GM06990 (cell line): ENCODE data around the gene NHERF2.

ENCODE experiments used
- DNase-seq: peaks from one replicate; pipeline ENCODE4 v3.0.0-alpha.2; 2011; ENCODE audit not compliant: insufficient read length; ENCODE audit errors: extremely low read depth
- H3K27me3 ChIP-seq: replicated peaks from 2 replicates; pipeline ENCODE4 v1.6.0; 2011; ENCODE audit warnings: low read length; ENCODE audit not compliant: control insufficient read depth, insufficient read depth
- H3K36me3 ChIP-seq: 2 replicates; pipeline ENCODE4 v1.5.1; 2011; ENCODE audit warnings: low read length; ENCODE audit not compliant: control insufficient read depth, insufficient read depth
- H3K4me3 ChIP-seq: replicated peaks from 2 replicates; pipeline ENCODE4 v1.5.1; 2011; ENCODE audit warnings: low read depth, mild to moderate bottlenecking, control low read depth, low read length
- TF ChIP-seq, protein P1 (sequence below): IDR thresholded peaks from 2 replicates; pipeline ENCODE4 v1.5.1; 2011; ENCODE audit warnings: low read length, control low read depth, mild to moderate bottlenecking, inconsistent platforms; ENCODE audit not compliant: insufficient read depth, poor library complexity, severe bottlenecking

Gene NHERF2

DNA sequence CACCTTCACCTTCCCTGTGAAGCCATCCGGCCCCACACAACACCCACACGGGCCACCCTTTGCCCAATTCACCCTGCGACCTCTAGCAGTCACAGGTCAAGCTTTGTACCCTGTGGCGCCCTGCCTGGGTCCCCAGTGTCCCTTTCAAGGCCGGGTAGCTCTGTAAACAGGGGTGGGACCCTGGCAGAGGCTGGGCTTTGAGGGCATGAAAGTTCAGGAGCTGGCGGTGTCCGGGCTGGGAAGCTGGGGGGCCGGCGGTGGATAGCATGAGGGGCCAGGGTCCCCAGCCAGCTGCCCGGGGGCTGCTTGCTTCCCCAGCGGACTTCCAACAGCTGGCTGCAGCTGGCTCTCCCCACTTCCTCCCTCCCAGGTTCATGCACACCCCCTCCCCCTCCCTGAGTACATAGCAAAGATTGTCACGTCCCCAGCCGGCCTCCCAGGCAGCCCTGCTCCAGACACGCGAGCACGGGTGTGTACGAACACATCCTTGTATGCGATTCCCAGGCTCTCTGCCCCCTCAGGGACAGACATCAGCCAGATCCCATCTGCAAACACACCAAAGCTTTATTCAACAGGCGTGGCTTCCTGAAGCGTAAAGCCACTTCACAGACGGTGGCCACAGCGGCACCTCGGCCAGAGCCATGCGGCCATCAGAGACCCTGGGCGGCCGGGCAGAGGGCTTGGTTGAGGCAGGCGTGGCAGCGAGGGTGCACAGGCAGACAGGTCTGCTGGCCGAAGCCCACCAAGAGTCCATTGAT lies 12.8 kb downstream of the NHERF2 start:
- H3K27me3 ChIP-seq: no peaks in the 10 kb centered on the region
- TF ChIP-seq, protein P1, sequence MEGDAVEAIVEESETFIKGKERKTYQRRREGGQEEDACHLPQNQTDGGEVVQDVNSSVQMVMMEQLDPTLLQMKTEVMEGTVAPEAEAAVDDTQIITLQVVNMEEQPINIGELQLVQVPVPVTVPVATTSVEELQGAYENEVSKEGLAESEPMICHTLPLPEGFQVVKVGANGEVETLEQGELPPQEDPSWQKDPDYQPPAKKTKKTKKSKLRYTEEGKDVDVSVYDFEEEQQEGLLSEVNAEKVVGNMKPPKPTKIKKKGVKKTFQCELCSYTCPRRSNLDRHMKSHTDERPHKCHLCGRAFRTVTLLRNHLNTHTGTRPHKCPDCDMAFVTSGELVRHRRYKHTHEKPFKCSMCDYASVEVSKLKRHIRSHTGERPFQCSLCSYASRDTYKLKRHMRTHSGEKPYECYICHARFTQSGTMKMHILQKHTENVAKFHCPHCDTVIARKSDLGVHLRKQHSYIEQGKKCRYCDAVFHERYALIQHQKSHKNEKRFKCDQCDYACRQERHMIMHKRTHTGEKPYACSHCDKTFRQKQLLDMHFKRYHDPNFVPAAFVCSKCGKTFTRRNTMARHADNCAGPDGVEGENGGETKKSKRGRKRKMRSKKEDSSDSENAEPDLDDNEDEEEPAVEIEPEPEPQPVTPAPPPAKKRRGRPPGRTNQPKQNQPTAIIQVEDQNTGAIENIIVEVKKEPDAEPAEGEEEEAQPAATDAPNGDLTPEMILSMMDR: no peak
- H3K36me3 ChIP-seq: no peaks in the 10 kb centered on the region
- no peak for DNase-seq
- no peak overlapping the region for H3K4me3 ChIP-seq

DNA sequence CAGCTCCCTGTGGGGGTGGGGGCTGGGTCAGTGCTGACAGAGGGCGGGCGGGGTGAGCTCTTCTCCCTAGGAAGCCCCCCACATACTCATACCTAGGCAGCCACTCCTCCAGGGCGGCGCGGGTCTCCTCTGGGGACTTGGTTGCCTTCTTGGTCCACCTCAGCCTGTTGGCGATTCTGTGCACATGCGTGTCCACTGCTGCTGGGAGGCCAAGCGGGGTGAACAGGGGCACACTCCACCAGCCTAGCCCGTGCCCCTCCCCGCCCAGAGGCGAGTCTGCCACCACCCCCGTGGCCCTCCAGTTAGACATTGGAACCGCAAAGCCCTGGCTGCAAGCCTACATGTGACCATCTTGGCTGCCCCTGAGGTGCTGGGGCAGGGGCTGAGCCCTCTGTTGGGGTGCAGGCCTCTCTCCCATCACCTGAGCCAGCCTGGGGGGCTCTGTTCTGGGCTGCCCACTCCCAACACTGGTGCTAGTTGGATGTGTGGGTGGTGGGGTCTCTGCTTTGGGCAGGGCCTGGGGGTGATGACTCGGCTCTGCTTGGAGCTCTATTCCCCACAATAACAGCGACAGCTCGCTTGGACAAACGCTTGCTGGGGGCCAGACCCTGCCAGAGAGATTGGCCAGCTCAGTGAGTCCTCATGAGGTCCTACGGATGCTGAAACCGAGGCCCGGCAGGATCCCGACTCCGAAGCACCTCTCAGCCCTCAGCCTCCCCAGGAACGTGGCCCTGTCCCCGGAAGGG lies 13.5 kb downstream of the NHERF2 start:
- TF ChIP-seq, protein P1: no peak
- no peak overlapping the region for H3K4me3 ChIP-seq
- H3K36me3 ChIP-seq: no peaks in the 10 kb centered on the region
- DNase-seq: no peak
- H3K27me3 ChIP-seq: no peaks in the 10 kb centered on the region

DNA sequence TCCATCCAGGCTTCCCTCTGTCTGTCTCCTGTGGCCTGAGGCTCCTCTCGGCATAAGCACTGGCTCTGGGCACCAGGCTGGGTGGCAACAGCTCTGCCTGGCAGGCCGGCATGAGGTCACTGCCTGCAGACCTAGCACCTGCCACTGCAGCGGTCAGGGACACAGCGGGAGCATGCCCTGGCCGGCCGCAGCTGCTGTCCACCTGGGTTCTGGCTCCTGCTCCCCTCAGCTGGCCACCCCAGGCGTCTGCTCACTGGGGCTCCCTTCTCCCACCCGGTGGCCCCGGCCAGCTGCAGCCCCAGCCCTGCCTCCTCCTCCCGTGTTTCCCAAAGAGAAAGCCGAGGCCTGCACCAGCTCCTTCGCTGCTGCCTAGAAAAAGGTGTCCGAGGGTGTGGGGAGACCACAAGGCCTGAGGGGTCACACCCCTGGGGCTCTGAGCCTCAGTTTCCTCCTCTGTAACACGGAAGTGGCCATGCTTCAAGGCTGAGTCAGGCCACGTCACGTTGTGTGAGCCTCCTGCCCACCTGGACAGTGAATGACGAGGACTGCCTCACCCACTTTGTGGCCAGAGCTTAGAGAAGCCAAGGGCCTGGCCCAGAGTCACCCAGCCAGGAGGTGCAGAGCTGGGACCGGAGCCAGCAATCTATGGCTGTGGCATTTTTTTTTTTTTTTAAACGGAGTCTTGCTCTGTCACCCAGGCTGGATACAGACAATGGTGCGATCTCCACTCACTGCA lies 14.3 kb downstream of the NHERF2 start:
- no peak for DNase-seq
- Histone ChIP-seq H3K4me3 (no peak overlapping the region), H3K27me3 (no peaks in the 10 kb centered on the region), H3K36me3 (no peaks in the 10 kb centered on the region)
- TF ChIP-seq, protein P1: no peak

DNA sequence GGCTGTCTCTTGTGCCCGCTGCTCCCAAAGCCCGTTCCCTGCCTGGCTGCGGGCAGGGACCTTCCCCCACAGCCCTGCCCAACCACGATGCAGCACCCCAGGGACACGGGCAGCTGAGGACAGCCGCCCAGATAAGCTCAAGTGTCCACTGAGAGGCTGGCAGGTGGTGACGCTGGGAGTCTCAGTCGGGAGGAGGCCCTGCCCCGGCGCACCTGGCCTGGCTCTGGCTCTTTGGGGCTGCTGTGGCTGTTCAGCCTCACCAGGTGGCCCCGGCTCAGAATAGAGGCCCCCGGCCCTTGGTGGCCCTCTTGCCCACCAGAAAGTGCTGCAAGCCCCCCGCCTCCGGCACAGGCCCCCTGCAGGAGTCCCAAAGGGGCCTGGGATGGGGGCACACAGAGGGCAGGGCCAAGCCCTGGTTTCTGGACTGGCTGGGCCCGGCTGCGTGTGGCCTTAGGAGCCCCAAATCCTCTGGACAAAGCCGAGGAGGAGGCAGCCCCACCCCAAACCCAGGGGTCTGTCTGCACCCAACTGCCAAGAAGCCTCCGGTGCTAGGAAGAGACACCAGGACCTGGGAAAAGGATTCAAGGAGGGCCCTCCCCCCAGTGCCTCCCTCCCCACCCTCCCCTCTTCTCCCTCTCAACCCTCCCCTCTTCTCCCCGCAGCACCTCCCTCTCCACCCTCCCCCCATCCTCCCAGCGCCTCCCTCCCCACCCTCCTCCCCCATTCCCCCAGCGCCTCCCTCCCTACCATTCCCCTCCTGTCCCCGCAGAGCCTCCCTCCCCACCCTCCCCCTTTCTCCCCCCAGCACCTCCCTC lies 15.7 kb downstream of the NHERF2 start:
- no peak for DNase-seq
- no peak overlapping the region for H3K4me3 ChIP-seq

More for the DNA sequence above, 15.7 kb downstream of the NHERF2 start:
- Histone ChIP-seq H3K36me3 (no peaks in the 10 kb centered on the region), H3K27me3 (no peaks in the 10 kb centered on the region)
- TF ChIP-seq, protein P1: no peak
